Adrenal gland (tissue), 5 donors: Measurements from ENCODE around the gene SORBS1.

Experiments
- CTCF ChIP-seq, 6 experiments: fragments of 450-650 bp in 4 of 6; fragments of 200-600 bp in 2 of 6; sonication (generic) in 1 of 6; IDR thresholded peaks; 1 replicate in 5 of 6; 2 replicates in 1 of 6; pipeline versions ENCODE4 v1.5.1 to v1.8.0; 2016 to 2021; ENCODE audit warnings: antibody characterized with exemption in 6 of 6, mild to moderate bottlenecking in 2 of 6, moderate library complexity in 1 of 6
- POLR2A ChIP-seq, 2 donors: fragments of 450-650 bp; IDR thresholded peaks; one replicate each; pipeline ENCODE4 v1.6.1; 2017; ENCODE audit warnings: antibody characterized with exemption in 2 of 2, mild to moderate bottlenecking in 2 of 2, moderate library complexity in 1 of 2
- donor health status: DM: no; HTN: no; CAD: no.

DNA sequence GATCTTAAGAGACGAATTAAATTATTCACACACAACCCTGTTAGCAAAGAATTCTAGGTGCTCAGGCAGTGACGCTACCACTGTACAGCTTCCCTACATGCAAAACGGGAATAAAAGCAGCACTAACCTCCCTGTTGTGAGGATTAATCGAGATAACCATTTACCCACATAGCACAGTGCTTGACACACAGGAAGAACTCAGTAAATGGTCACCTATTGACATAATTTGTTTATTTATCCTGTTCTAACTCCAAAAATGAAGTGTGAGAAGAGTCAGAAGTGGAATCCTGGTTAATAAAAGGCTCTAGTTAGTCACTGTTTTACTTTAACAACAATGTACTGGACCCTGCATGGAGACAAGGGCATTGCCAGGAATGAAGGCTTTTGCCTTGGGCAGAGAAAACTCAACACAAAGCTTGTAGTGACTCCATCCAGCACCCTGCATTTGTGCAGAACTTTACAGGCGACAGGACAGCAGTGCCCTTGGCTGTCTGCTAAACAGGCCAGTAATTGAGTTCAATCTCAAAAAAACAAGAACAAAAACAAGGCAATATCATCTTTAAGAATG, 103.8 kb downstream of the SORBS1 start:
- TF ChIP-seq CTCF (IDR thresholded peaks at IDR 0.05) (no peak), POLR2A (IDR thresholded peaks at IDR 0.05) (no peak)
